ENCODE results near the gene LCT.

GRCh38 chr2:135768863-135769262 is 68.1 kb downstream of the LCT start:
- no peak for TF ChIP-seq CTCF (IDR thresholded peaks at IDR 0.05)
- no peak for TF ChIP-seq POLR2A (IDR thresholded peaks at IDR 0.05)
